Heart right ventricle (tissue), 16 donors: ENCODE data around the gene IL1RAPL1. TPM values are rescaled to one million over a fixed set of nuclear protein-coding genes. Genes with fewer than 3 reads are reported as not detected.

Source experiments
- ATAC-seq, 8 donors: fragments of 200-7000 bp; cut with Tn5 transposase; one replicate each; pipeline ENCODE4 v1.9.1; 2020; ENCODE audit warnings: mild to moderate bottlenecking in 8 of 8, moderate library complexity in 8 of 8, moderate number of reproducible peaks in 1 of 8
- DNase-seq, 2 donors: peaks; one replicate each; pipeline ENCODE4 v3.0.0-alpha.2; 2020
- H3K27ac ChIP-seq, 10 donors: fragments of 200-600 bp; sonication (generic) in 2 of 10; one replicate each; pipeline versions ENCODE4 v1.5.0 to v1.8.0; 2020 to 2022; ENCODE audit warnings: mild to moderate bottlenecking in 3 of 10
- H3K27me3 ChIP-seq, 7 donors: fragments of 200-600 bp; one replicate each; pipeline ENCODE4 v1.8.0; 2021 to 2022; ENCODE audit warnings: mild to moderate bottlenecking in 2 of 7
- H3K36me3 ChIP-seq, 9 donors: fragments of 200-600 bp; sonication (generic) in 1 of 9; one replicate each; pipeline versions ENCODE4 v1.5.0 to v1.8.0; 2020 to 2022; ENCODE audit warnings: mild to moderate bottlenecking in 2 of 9
- H3K4me1 ChIP-seq, 9 donors: fragments of 200-600 bp; sonication (generic) in 1 of 9; one replicate each; pipeline versions ENCODE4 v1.5.0 to v1.8.0; 2020 to 2022; ENCODE audit warnings: mild to moderate bottlenecking in 4 of 9
- H3K4me3 ChIP-seq, 10 donors: fragments of 200-600 bp; sonication (generic) in 2 of 10; one replicate each; pipeline versions ENCODE4 v1.5.0 to v1.8.0; 2020 to 2022; ENCODE audit warnings: mild to moderate bottlenecking in 7 of 10, moderate library complexity in 2 of 10
- H3K9me3 ChIP-seq, 11 donors: fragments of 200-600 bp in 10 of 11; sonication (generic) in 2 of 11; one replicate each; pipeline versions ENCODE4 v1.5.0 to v1.8.0; 2013 to 2022; ENCODE audit warnings: mild to moderate bottlenecking in 2 of 11, control low read depth in 1 of 11, moderate library complexity in 1 of 11
- WGBS, 2 donors: extraction: QIAGEN DNeasy Blood & Tissue Kit; methylation state at CpG; one replicate each; pipeline ENCODE4 v1.1.7; 2013; ENCODE audit warnings: inconsistent platforms in 1 of 2; 5-methylcytosine and 5-hydroxymethylcytosine counted together
- intact Hi-C, 10 donors: fragments of 100-400 bp; cut with DNase I; formaldehyde crosslinking; loops; one replicate each; pipeline versions ENCODE4 v1.11.1 to v1.14.2; 2022
- polyA plus RNA-seq, 2 donors: library from polyadenylated mRNA; stranded (reverse); fragments of 200-250 nt; gene quantifications; one replicate each; pipeline ENCODE4 v1.2.3, GENCODE V29; 2013
- total RNA-seq, 10 donors: library from RNA; stranded (reverse); fragmentation: NEBNext Ultra II Directional in 3 of 10; extraction: Animal tissue kit (Norgen Biotek cat#: 25700) in 3 of 10; gene quantifications; one replicate each; pipeline versions ENCODE4 v1.2.1 to v1.2.4, GENCODE V29; 2021 to 2023
- TF ChIP-seq, protein P1 (sequence below), 9 donors: fragments of 200-600 bp; sonication (generic) in 2 of 9; IDR thresholded peaks; one replicate each; pipeline versions ENCODE4 v1.5.0 to v1.8.0; 2021 to 2022; ENCODE audit warnings: antibody characterized with exemption in 9 of 9, mild to moderate bottlenecking in 5 of 9, moderate library complexity in 1 of 9
- donor health status: Arrhythmogenic right ventricular cardiomyopathy.
- donor health status: ischemic (EF 13 %, LVEDD 7.1; RV severe dilation, severe dysfunction).
- donor health status: healthy with polysubstance abuse.
- donor health status: DM: no; HTN: yes; CAD: no.
- donor health status: DM: no; HTN: no; CAD: no.
- donor health status: ischemic (EF 25% LVEDD 6.9; RV normal size, moderate dysfunction).
- donor health status: ischemic (EF 25% LVEDD 5.7; RV mildly dilated, moderate dysfunction).
- donor health status: healthy.
- donor health status: DM: yes; HTN: yes; CAD: no.
- donor health status: Ischemic cardiomyopathy.
- donor health status: ischemic (EF 35%, LVEDD 5.7; RV mildly dilated, moderate dysfunction).
- donor health status: nonischemic (EF 11% LVEDD 7.7; RV severe dilation, severe dysfunction).
- donor health status: DM: yes; HTN: yes; CAD: no.
- donor health status: PGD.
- donor health status: ischemic (EF 29% LVEDD 5.4; RV normal size, mild dysfunction).
- donor health status: nonischemic (EF 23%, LVEDD 6.1; RV moderate dilation, normal function).

Gene IL1RAPL1
- total and polyA plus RNA-seq, 12 donors = 0.13 to 6.3 (median 2.8) TPM

DNA sequence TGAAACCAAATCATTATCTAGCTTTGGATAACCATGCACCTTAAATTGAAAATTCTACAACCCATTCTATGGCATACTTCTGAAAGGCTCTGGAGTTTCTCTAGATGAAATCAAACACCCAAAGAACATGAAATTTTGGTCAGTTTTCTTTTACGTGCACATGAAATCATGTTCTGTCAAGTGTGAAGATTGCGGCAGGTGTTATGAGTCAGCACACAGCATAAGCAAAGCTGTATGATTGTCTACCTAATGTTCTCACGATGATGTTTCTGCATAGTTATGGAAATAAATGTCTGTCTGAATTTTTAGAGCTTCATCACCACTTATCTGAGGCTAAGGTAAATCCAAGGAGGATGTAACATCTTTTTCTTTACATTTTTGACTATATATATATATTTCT lies 495.3 kb downstream of the IL1RAPL1 start:
- DNase-seq = no peak
- Histone ChIP-seq H3K9me3 (no peaks in the 10 kb centered on the region), H3K27ac (no peak overlapping the region), H3K36me3 (no peaks in the 10 kb centered on the region), H3K4me3 (no peak overlapping the region), H3K4me1 (no peaks in the 10 kb centered on the region), H3K27me3 (no peaks in the 10 kb centered on the region)
- intact Hi-C loops = loop anchor here in 2 of 10 donors (5.0 to 10.0 kb wide), 2 partner anchors 80 to 488 kb away; no protein-coding TSS in a partner anchor
- WGBS, 2 donors = 81 to 86% methylated on average over 3 of the region's 3 CpGs
- TF ChIP-seq, protein P1, sequence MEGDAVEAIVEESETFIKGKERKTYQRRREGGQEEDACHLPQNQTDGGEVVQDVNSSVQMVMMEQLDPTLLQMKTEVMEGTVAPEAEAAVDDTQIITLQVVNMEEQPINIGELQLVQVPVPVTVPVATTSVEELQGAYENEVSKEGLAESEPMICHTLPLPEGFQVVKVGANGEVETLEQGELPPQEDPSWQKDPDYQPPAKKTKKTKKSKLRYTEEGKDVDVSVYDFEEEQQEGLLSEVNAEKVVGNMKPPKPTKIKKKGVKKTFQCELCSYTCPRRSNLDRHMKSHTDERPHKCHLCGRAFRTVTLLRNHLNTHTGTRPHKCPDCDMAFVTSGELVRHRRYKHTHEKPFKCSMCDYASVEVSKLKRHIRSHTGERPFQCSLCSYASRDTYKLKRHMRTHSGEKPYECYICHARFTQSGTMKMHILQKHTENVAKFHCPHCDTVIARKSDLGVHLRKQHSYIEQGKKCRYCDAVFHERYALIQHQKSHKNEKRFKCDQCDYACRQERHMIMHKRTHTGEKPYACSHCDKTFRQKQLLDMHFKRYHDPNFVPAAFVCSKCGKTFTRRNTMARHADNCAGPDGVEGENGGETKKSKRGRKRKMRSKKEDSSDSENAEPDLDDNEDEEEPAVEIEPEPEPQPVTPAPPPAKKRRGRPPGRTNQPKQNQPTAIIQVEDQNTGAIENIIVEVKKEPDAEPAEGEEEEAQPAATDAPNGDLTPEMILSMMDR (IDR thresholded peaks at IDR 0.05) = no peak
- no peak for ATAC-seq

DNA sequence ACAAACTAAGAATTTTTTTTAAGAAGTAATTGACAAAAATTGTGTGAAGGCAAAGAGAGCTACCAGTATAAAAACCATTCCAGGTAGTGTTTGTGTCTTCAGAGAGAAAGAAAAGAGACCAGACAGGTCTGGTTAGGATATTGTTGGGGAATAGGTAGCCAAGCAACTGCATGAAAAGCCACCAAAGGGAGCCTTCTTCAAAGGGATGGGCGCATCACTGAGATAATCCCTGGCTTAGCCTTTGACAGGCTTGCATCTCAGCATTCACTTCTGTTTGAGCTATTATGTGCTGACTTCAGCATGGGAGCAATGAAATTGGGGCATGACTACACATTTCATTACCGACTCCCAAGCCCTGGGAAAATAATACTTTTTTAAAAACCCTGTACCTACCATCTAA lies 496.6 kb downstream of the IL1RAPL1 start:
- no peaks in the 10 kb centered on the region for H3K9me3 ChIP-seq
- ATAC-seq = no peak
- no peak overlapping the region for H3K27ac ChIP-seq
- no peaks in the 10 kb centered on the region for H3K36me3 ChIP-seq
- TF ChIP-seq, protein P1 (IDR thresholded peaks at IDR 0.05) = no peak
- H3K27me3 ChIP-seq = no peaks in the 10 kb centered on the region
- 88 to 90% methylated on average over 2 of the region's 2 CpGs for WGBS, 2 donors
- DNase-seq = no peak
- H3K4me1 ChIP-seq = no peaks in the 10 kb centered on the region
- intact Hi-C loops = loop anchor here in 2 of 10 donors (5.0 to 10.0 kb wide), 2 partner anchors 78 to 489 kb away; no protein-coding TSS in a partner anchor
- no peak overlapping the region for H3K4me3 ChIP-seq

DNA sequence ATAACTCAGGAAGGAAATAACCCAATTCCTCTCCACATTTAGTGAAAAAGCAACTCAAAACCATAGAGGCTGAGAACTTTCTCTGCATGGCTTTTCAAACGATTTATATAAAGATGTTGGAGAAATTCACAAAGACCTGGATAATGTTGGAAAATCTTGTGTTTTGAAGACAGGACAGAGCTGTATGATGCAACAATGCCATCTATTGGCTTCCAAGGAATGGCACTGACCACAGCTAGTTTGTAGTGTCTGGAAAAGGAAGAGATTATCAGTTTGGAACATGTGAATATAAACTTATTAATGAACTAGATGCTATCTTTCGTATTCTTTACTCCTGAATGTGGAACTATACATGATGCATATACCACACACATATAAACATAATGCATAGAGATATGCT lies 503.6 kb downstream of the IL1RAPL1 start:
- TF ChIP-seq, protein P1 (IDR thresholded peaks at IDR 0.05) = peak in 8 of 9 donors; percentile 8 to 65 (median 48)
- Histone ChIP-seq H3K4me1 (no peaks in the 10 kb centered on the region), H3K4me3 (no peak overlapping the region), H3K36me3 (no peaks in the 10 kb centered on the region), H3K27ac (no peak overlapping the region), H3K27me3 (no peaks in the 10 kb centered on the region), H3K9me3 (no peaks in the 10 kb centered on the region)
- DNase-seq (peak in 1 of 2 donors; percentile 5), ATAC-seq (no peak)
- intact Hi-C loops = loop anchor here in 3 of 10 donors (5.0 to 10.0 kb wide), 2 partner anchors 504 to 506 kb away; partner anchors contain the start of gene IL1RAPL1 (in 3 of the 3)
- 20 to 31% methylated on average over 2 of the region's 2 CpGs for WGBS, 2 donors

DNA sequence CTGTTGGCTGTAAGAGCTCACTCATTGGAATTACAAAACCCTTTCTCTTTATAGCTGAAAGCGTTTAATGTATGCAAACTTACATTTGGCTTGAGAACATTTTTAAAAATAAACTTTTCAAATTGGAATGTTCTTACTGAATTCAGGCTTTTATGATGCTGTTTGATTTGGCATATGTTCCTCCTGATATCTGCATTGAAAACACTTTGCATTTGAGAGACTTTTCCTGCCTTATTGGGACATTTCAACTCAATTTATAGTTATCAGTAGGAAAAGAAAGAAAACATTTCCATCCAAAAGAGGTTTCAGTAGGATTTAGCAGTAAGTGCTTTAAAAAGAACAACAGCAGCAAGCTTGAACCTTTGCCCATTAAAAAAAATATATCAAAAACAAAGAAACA lies 520.0 kb downstream of the IL1RAPL1 start:
- Histone ChIP-seq H3K27me3 (no peaks in the 10 kb centered on the region), H3K36me3 (no peaks in the 10 kb centered on the region), H3K27ac (no peak overlapping the region), H3K9me3 (peaks cover 0 to 18% (median 0%) of the 10 kb centered on the region in 11 donors), H3K4me3 (no peak overlapping the region), H3K4me1 (no peaks in the 10 kb centered on the region)
- intact Hi-C loops = no loop called here
- WGBS, 2 donors = 39 to 59% methylated on average over 1 of the region's 1 CpG
- ATAC-seq (no peak), DNase-seq (no peak)
- TF ChIP-seq, protein P1 (IDR thresholded peaks at IDR 0.05) = no peak
